ENCODE measurements around the gene ALK.
"Not testable (repeated sequence)": the region's sequence is repeated elsewhere in the genome, so short reads cannot be mapped to it uniquely, and the experiment has no call there.

The ALK gene

GRCh38 chr2:29269095-29269764, 652.2 kb downstream of the ALK start:
- Histone ChIP-seq H3K4me1 (ENCODE audit: control insufficient read depth, insufficient read depth, low read length) (no peaks in the 10 kb centered on the region), H3K27me3 (replicated peaks; ENCODE audit: control insufficient read depth, insufficient read depth, low read length) (no peaks in the 10 kb centered on the region), H3K4me3 (ENCODE audit: low read length) (no peak overlapping the region), H3K9ac (ENCODE audit: low read length) (no peak overlapping the region), H3K9me3 (ENCODE audit: control insufficient read depth, low read length) (no peaks in the 10 kb centered on the region), H3K36me3 (ENCODE audit: control insufficient read depth, insufficient read depth, low read length, severe bottlenecking) (no peaks in the 10 kb centered on the region)
- no peak for DNase-seq (ENCODE audit: low read depth)

- H3K9ac ChIP-seq (ENCODE audit: low read length), result no peak overlapping the region
- no peaks in the 10 kb centered on the region for H3K4me1 ChIP-seq (ENCODE audit: control insufficient read depth, insufficient read depth, low read length)
- no peaks in the 10 kb centered on the region for H3K36me3 ChIP-seq (ENCODE audit: control insufficient read depth, insufficient read depth, low read length, severe bottlenecking)
- DNase-seq (ENCODE audit: low read depth), result no peak
- no peak overlapping the region for H3K4me3 ChIP-seq (ENCODE audit: low read length)
- H3K27me3 ChIP-seq (replicated peaks; ENCODE audit: control insufficient read depth, insufficient read depth, low read length), result no peaks in the 10 kb centered on the region
- no peaks in the 10 kb centered on the region for H3K9me3 ChIP-seq (ENCODE audit: control insufficient read depth, low read length)
Observed at GRCh38 chr2:29267720-29268119, 653.7 kb downstream of the ALK start.

- Histone ChIP-seq H3K27me3 (replicated peaks; ENCODE audit: control insufficient read depth, insufficient read depth, low read length) (no peaks in the 10 kb centered on the region), H3K4me3 (ENCODE audit: low read length) (no peak overlapping the region), H3K36me3 (ENCODE audit: control insufficient read depth, insufficient read depth, low read length, severe bottlenecking) (no peaks in the 10 kb centered on the region), H3K4me1 (ENCODE audit: control insufficient read depth, insufficient read depth, low read length) (peaks cover 12% of the 10 kb centered on the region), H3K9ac (ENCODE audit: low read length) (no peak overlapping the region), H3K9me3 (ENCODE audit: control insufficient read depth, low read length) (no peaks in the 10 kb centered on the region)
- DNase-seq (ENCODE audit: low read depth), result no peak
Observed at GRCh38 chr2:29263886-29264285, 657.5 kb downstream of the ALK start.

GRCh38 chr2:29262681-29263260, 658.6 kb downstream of the ALK start:
- Histone ChIP-seq H3K4me1 (ENCODE audit: control insufficient read depth, insufficient read depth, low read length) (peaks cover 12% of the 10 kb centered on the region), H3K36me3 (ENCODE audit: control insufficient read depth, insufficient read depth, low read length, severe bottlenecking) (no peaks in the 10 kb centered on the region), H3K9ac (ENCODE audit: low read length) (no peak overlapping the region), H3K4me3 (ENCODE audit: low read length) (no peak overlapping the region), H3K27me3 (replicated peaks; ENCODE audit: control insufficient read depth, insufficient read depth, low read length) (no peaks in the 10 kb centered on the region), H3K9me3 (ENCODE audit: control insufficient read depth, low read length) (no peaks in the 10 kb centered on the region)
- DNase-seq (ENCODE audit: low read depth), result no peak

GRCh38 chr2:29261003-29261402, 660.4 kb downstream of the ALK start:
- Histone ChIP-seq H3K9ac (ENCODE audit: low read length) (no peak overlapping the region), H3K27me3 (replicated peaks; ENCODE audit: control insufficient read depth, insufficient read depth, low read length) (peaks cover 4% of the 10 kb centered on the region), H3K4me3 (ENCODE audit: low read length) (no peak overlapping the region), H3K9me3 (ENCODE audit: control insufficient read depth, low read length) (no peaks in the 10 kb centered on the region), H3K36me3 (ENCODE audit: control insufficient read depth, insufficient read depth, low read length, severe bottlenecking) (no peaks in the 10 kb centered on the region), H3K4me1 (ENCODE audit: control insufficient read depth, insufficient read depth, low read length) (peaks cover 12% of the 10 kb centered on the region)
- no peak for DNase-seq (ENCODE audit: low read depth)

- Histone ChIP-seq H3K27me3 (replicated peaks; ENCODE audit: control insufficient read depth, insufficient read depth, low read length) (peaks cover 4% of the 10 kb centered on the region), H3K9me3 (ENCODE audit: control insufficient read depth, low read length) (no peaks in the 10 kb centered on the region)
- peak; percentile 67 for DNase-seq (ENCODE audit: low read depth)
Observed at GRCh38 chr2:29260142-29260772, 661.1 kb downstream of the ALK start.

GRCh38 chr2:29259221-29259620, 662.2 kb downstream of the ALK start:
- peaks cover 8% of the 10 kb centered on the region for H3K27me3 ChIP-seq (replicated peaks; ENCODE audit: control insufficient read depth, insufficient read depth, low read length)
- no peaks in the 10 kb centered on the region for H3K36me3 ChIP-seq (ENCODE audit: control insufficient read depth, insufficient read depth, low read length, severe bottlenecking)
- DNase-seq (ENCODE audit: low read depth), result peak; percentile 41
- no peaks in the 10 kb centered on the region for H3K9me3 ChIP-seq (ENCODE audit: control insufficient read depth, low read length)
- peaks cover 12% of the 10 kb centered on the region for H3K4me1 ChIP-seq (ENCODE audit: control insufficient read depth, insufficient read depth, low read length)
- no peak overlapping the region for H3K4me3 ChIP-seq (ENCODE audit: low read length)
- no peak overlapping the region for H3K9ac ChIP-seq (ENCODE audit: low read length)

More at GRCh38 chr2:29260142-29260772, 661.1 kb downstream of the ALK start:
- Histone ChIP-seq H3K4me1 (ENCODE audit: control insufficient read depth, insufficient read depth, low read length) (peaks cover 12% of the 10 kb centered on the region), H3K36me3 (ENCODE audit: control insufficient read depth, insufficient read depth, low read length, severe bottlenecking) (no peaks in the 10 kb centered on the region), H3K9ac (ENCODE audit: low read length) (no peak overlapping the region), H3K4me3 (ENCODE audit: low read length) (peak overlapping the region; percentile 16)

- DNase-seq (ENCODE audit: low read depth), result no peak
- peaks cover 10% of the 10 kb centered on the region for H3K4me1 ChIP-seq (ENCODE audit: control insufficient read depth, insufficient read depth, low read length)
- H3K4me3 ChIP-seq (ENCODE audit: low read length), result no peak overlapping the region
- no peaks in the 10 kb centered on the region for H3K9me3 ChIP-seq (ENCODE audit: control insufficient read depth, low read length)
- peaks cover 13% of the 10 kb centered on the region for H3K27me3 ChIP-seq (replicated peaks; ENCODE audit: control insufficient read depth, insufficient read depth, low read length)
- H3K9ac ChIP-seq (ENCODE audit: low read length), result no peak overlapping the region
- H3K36me3 ChIP-seq (ENCODE audit: control insufficient read depth, insufficient read depth, low read length, severe bottlenecking), result no peaks in the 10 kb centered on the region
Observed at GRCh38 chr2:29255004-29255403, 666.4 kb downstream of the ALK start.

- DNase-seq (ENCODE audit: low read depth); H3K36me3 ChIP-seq (ENCODE audit: control insufficient read depth, insufficient read depth, low read length, severe bottlenecking); H3K4me3 ChIP-seq (ENCODE audit: low read length); H3K9me3 ChIP-seq (ENCODE audit: control insufficient read depth, low read length); H3K9ac ChIP-seq (ENCODE audit: low read length); H3K4me1 ChIP-seq (ENCODE audit: control insufficient read depth, insufficient read depth, low read length): not testable (repeated sequence)
- H3K27me3 ChIP-seq (replicated peaks; ENCODE audit: control insufficient read depth, insufficient read depth, low read length), result peaks cover 18% of the 10 kb centered on the region
Observed at GRCh38 chr2:29253495-29254275, 667.7 kb downstream of the ALK start.

- Histone ChIP-seq H3K27me3 (replicated peaks; ENCODE audit: control insufficient read depth, insufficient read depth, low read length) (peaks cover 18% of the 10 kb centered on the region), H3K36me3 (ENCODE audit: control insufficient read depth, insufficient read depth, low read length, severe bottlenecking) (no peaks in the 10 kb centered on the region), H3K9me3 (ENCODE audit: control insufficient read depth, low read length) (no peaks in the 10 kb centered on the region), H3K4me1 (ENCODE audit: control insufficient read depth, insufficient read depth, low read length) (peaks cover 4% of the 10 kb centered on the region), H3K4me3 (ENCODE audit: low read length) (no peak overlapping the region), H3K9ac (ENCODE audit: low read length) (no peak overlapping the region)
- DNase-seq (ENCODE audit: low read depth), result no peak
Observed at GRCh38 chr2:29253026-29253425, 668.4 kb downstream of the ALK start.

- H3K4me1 ChIP-seq (ENCODE audit: control insufficient read depth, insufficient read depth, low read length), result peaks cover 4% of the 10 kb centered on the region
- H3K27me3 ChIP-seq (replicated peaks; ENCODE audit: control insufficient read depth, insufficient read depth, low read length), result peaks cover 18% of the 10 kb centered on the region
- no peaks in the 10 kb centered on the region for H3K36me3 ChIP-seq (ENCODE audit: control insufficient read depth, insufficient read depth, low read length, severe bottlenecking)
- H3K9me3 ChIP-seq (ENCODE audit: control insufficient read depth, low read length), result no peaks in the 10 kb centered on the region
- no peak overlapping the region for H3K9ac ChIP-seq (ENCODE audit: low read length)
- no peak for DNase-seq (ENCODE audit: low read depth)
- H3K4me3 ChIP-seq (ENCODE audit: low read length), result no peak overlapping the region
Observed at GRCh38 chr2:29251406-29251805, 670.0 kb downstream of the ALK start.

Measured in adipocyte (in vitro differentiated cells).